ENCODE results near the gene MAF. TPM values are rescaled to one million over a fixed set of nuclear protein-coding genes. Genes with fewer than 3 reads are reported as not detected.

MAF gene
- total RNA-seq, 1 experiment from 2014 or later: 4.9 TPM

DNA sequence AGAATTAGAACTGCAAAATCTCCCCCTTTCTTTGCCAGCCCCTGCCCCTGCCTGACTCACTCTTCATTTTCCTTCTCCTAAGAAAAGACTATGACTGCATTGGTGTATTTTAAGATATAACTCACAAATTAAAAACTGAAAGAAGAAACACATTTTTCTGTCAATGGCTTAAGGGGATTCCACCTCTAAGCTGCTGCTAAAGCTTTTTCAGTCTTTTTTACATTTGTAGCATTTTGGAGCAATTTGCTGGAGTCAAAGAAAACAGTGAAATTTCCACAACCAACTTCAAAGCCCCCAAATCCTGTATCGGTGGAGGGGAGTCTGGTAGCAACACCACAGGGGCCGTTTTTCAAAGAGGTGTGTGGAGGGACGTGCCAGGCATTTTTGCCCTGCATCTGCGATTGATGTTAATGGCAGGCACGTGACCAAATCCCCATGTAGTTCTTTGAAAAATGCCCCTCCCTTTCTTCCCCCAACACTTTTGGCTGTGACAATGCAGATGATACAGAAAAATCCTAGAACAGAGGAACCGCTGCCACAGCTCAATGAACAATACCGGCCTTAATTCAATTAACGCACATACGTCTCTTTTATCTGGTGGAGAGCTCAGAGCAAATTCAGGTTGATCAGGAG is 28.5 kb downstream of the MAF start:
- Mint-ChIP-seq H3K27me3 (ENCODE audit: low read depth) (peaks cover 15% of the 10 kb centered on the region), H3K9me3 (no peaks in the 10 kb centered on the region), H3K27ac (no peak overlapping the region; a peak in 1 of 7 replicates), H3K4me1 (peaks cover 29 to 36% of the 10 kb centered on the region in 2 experiments), H3K4me3 (no peak overlapping the region), H3K36me3 (ENCODE audit: insufficient read depth in 1 of 3, low read depth in 3 of 3) (no peaks in the 10 kb centered on the region)
- Histone ChIP-seq H3K4ac (ENCODE audit: low read depth, low read length) (no peak overlapping the region), H2AFZ (ENCODE audit: low read length) (no peak overlapping the region), H3K79me1 (ENCODE audit: insufficient read depth, low read depth, low read length, poor library complexity, severe bottlenecking) (no peaks in the 10 kb centered on the region), H3K18ac (ENCODE audit: insufficient read length, low read depth, low read length) (no peak overlapping the region), H4K8ac (replicated peaks; ENCODE audit: insufficient read length, low read depth, low read length) (no peak overlapping the region), H3K23ac (ENCODE audit: insufficient read length, low read depth, low read length) (no peak overlapping the region), H2BK12ac (ENCODE audit: insufficient read length, low read depth, low read length) (no peak overlapping the region), H3K27me3 (ENCODE audit: insufficient read depth, low read length) (no peaks in the 10 kb centered on the region), H4K5ac (ENCODE audit: insufficient read length, low read depth, low read length) (no peak overlapping the region), H2BK5ac (ENCODE audit: insufficient read length, low read length) (no peak overlapping the region), H4K91ac (ENCODE audit: insufficient read length, low read depth, low read length) (no peak overlapping the region), H2BK120ac (ENCODE audit: low read depth, low read length, poor library complexity, severe bottlenecking) (no peak overlapping the region), H3K79me2 (ENCODE audit: insufficient read depth, low read length) (no peaks in the 10 kb centered on the region), H2BK15ac (ENCODE audit: low read depth, low read length) (no peak overlapping the region), H3K23me2 (ENCODE audit: insufficient read length, low read depth, low read length, poor library complexity, severe bottlenecking) (no peaks in the 10 kb centered on the region), H3K9me3 (ENCODE audit: control insufficient read depth, low read depth, low read length) (no peaks in the 10 kb centered on the region), H4K20me1 (ENCODE audit: control insufficient read depth, insufficient read depth, insufficient read length) (no peaks in the 10 kb centered on the region), H2BK20ac (ENCODE audit: low read depth, low read length, poor library complexity, severe bottlenecking) (no peak overlapping the region), H3K4me2 (ENCODE audit: insufficient read depth, insufficient read length, low read length) (no peak overlapping the region), H2AK5ac (ENCODE audit: insufficient read length, low read length) (no peak overlapping the region), H3K4me1 (ENCODE audit: insufficient read depth, low read length) (peaks cover 5% of the 10 kb centered on the region), H3K9ac (ENCODE audit: extremely low read depth, insufficient read length, low read length) (no peak overlapping the region), H3K56ac (ENCODE audit: insufficient read length, low read depth, low read length) (no peak overlapping the region), H3K14ac (ENCODE audit: insufficient read depth, low read length) (no peak overlapping the region), H3K27ac (ENCODE audit: insufficient read length, low read depth, low read length) (no peak overlapping the region), H3T11ph (ENCODE audit: low read length) (no peak overlapping the region)
- peak; percentile 52 for DNase-seq
- TF ChIP-seq, protein P1, sequence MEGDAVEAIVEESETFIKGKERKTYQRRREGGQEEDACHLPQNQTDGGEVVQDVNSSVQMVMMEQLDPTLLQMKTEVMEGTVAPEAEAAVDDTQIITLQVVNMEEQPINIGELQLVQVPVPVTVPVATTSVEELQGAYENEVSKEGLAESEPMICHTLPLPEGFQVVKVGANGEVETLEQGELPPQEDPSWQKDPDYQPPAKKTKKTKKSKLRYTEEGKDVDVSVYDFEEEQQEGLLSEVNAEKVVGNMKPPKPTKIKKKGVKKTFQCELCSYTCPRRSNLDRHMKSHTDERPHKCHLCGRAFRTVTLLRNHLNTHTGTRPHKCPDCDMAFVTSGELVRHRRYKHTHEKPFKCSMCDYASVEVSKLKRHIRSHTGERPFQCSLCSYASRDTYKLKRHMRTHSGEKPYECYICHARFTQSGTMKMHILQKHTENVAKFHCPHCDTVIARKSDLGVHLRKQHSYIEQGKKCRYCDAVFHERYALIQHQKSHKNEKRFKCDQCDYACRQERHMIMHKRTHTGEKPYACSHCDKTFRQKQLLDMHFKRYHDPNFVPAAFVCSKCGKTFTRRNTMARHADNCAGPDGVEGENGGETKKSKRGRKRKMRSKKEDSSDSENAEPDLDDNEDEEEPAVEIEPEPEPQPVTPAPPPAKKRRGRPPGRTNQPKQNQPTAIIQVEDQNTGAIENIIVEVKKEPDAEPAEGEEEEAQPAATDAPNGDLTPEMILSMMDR (conservative IDR thresholded peaks at IDR 0.05): no peak
- WGBS (ENCODE audit: extremely low coverage, insufficient read length, low lambda C conversion rate): no CpG with 5 or more reads among the region's 9 CpGs
